SK-N-MC (cell line): ENCODE measurements around the gene MGAT5.

Source experiments
- EZH2 ChIP-seq: fragments of 200-600 bp; sonication (generic); IDR thresholded peaks from one replicate; pipeline ENCODE4 v1.6.1; 2017; ENCODE audit warnings: antibody characterized with exemption
- POLR2AphosphoS5 ChIP-seq: IDR thresholded peaks from 2 replicates; pipeline ENCODE4 v1.6.1; 2012; ENCODE audit warnings: mild to moderate bottlenecking, low read depth, low read length, borderline replicate concordance

- TF ChIP-seq POLR2AphosphoS5 (no peak), EZH2 (no peak)
These were observed 114.3 kb downstream of the MGAT5 start for GRCh38 chr2:134368009-134368817.
